GM12891 (cell line): ENCODE results near the gene ALDH3B1.

Source experiments
- POLR2A ChIP-seq: IDR thresholded peaks from 2 replicates; pipeline ENCODE4 v1.6.1; 2011; ENCODE audit warnings: low read depth, low read length, control low read depth
- POLR2AphosphoS5 ChIP-seq: IDR thresholded peaks from 2 replicates; pipeline ENCODE4 v1.6.1; 2011; ENCODE audit warnings: low read depth, low read length, control low read depth
- POU2F2 ChIP-seq: IDR thresholded peaks from 2 replicates; pipeline ENCODE4 v1.6.1; 2011; ENCODE audit warnings: low read depth, mild to moderate bottlenecking, control low read depth, low read length, moderate library complexity

GRCh38 chr11:68037411-68038225 lies 27.5 kb downstream of the ALDH3B1 start:
- TF ChIP-seq POLR2A (no peak), POLR2AphosphoS5 (no peak), POU2F2 (no peak)
